Activated T-helper 1 cell treated with anti-CD3 and anti-CD28 coated beads, Interleukin-2, amount 50 U/mL, for 16 hours (primary cell): Measurements from ENCODE around the gene PNMT.
"Not testable (repeated sequence)": the region's sequence is repeated elsewhere in the genome, so short reads cannot be mapped to it uniquely, and the experiment has no call there.

Source experiments
- DNase-seq, 2 donors: peaks; one replicate each; pipeline ENCODE4 v3.0.0-alpha.2; 2020; ENCODE audit warnings: low read depth in 1 of 2, low spot score in 1 of 2

Gene PNMT

DNA sequence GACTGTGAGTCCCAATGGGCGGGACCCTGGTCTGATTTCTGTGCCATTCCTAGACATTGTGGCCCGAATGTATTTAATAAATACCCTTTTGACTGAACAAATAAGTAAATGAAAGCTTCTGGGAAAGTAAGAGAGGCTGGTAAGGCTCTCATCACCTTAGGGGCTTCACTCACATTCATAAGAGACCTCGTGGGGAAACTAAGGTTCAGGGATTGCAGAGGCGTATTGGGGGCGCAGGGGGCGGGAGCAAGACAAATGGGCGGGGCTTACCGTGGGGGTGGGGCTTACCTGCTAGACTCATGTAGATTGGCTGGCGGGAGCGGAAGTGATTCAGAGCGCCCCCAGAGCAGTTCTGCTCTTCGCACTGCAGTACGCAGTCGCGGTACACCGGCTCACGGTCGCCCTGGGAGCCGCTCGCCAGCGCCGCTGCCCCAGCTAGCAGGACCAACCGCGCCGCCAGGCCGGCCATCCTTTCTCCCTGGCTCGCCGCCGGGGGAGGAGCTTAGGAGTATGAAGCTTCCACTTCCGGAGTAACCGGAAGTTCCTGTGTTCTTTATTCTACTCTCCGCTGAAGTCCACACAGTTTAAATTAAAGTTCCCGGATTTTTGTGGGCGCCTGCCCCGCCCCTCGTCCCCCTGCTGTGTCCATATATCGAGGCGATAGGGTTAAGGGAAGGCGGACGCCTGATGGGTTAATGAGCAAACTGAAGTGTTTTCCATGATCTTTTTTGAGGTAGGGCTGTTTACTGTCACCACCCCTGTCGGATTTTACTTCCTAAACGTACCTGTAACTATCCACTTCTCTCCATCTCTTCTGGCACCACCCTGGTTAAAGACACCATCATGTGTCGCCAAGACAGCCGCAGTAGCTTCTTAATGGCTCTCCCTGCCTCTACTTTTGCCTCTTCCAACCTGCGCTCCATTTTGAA, 19.6 kb downstream of the PNMT start, which contains the start of gene PGAP3:
Gene PGAP3, minus strand, starts transcription at position 512 of the 929 bp plus-strand sequence. Its CDS starts 43 bp downstream, at position 469.
- peak; percentile 57 to 67 for DNase-seq

- no peak for DNase-seq
Observed at GRCh38 chr17:39688475-39688835, 20.2 kb downstream of the PNMT start.

DNA sequence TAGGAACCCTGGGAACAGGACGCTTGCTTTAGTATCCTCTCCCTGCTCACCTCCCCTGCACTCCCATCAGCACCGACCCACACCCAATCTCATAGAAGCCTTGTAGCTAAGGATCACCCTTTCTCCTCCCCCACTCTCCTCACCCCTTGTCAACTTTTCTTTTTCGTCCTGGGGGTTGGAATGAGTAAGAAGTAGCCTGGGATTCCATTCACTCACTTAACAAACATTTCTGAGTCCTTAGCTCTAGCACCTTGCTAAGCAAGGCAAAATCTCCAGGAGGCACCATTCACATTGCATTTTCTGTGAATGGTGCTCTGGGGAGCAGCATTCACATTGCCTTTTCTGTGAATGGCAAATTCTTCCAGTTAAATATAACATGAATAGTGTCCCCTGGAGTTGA, 20.7 kb downstream of the PNMT start:
- DNase-seq = no peak

DNA sequence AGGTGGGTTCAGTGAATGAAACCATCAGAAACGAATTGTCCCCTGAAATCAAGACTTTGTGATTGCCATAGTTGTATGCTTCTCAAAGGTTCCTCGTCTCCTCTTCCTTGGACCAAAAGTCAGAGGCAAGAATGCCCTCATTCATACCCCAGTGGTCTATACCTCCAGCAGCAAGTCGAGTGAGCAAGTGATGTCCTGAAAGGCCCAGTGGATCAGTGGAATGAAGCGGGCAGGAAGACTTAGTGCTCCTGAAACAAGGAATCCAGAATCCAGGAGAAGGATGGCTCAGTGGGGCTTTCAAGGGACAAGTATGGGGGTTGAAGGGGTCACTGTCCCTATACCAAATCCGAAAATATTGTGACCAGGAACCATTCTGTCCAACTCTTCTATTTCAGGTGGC, 26.3 kb downstream of the PNMT start:
- DNase-seq = no peak

DNA sequence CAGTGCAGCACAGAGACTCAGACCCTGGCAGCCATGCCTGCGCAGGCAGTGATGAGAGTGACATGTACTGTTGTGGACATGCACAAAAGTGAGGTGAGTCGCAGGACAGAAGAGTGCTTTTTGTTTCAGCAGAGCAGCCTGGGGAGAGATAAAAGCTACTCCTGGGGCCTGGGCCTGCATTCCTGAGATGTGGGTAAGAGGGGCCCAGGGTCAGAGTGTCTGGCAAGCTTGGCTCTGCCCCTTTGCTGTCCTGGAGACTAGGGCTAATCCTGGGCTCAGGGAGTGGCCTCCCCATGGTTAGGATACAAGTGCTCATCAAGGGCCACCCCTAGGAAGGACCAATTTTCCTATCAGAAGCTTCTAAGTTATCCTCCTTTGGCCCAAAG, 26.8 kb downstream of the PNMT start:
- DNase-seq = no peak

DNA sequence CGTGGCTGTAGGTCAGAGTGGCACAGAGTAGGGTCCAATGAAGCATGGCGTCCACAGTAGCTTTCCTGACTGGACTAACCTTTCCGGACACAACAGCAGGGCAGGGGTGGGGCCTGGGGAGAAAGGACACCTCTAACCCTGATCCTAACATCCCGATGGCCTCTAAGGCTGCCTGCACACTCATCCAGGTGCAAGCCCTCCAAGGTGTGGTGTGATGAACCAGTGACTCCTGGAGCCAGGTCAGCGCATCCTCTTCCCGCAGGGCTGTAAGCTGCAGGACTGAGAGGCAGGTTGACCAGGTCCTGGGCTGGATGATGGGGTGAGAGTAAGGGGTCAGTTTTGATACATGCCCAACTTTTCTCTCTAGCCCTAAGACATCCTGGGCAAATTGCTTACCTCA, 28.5 kb downstream of the PNMT start:
- DNase-seq = no peak

- no peak for DNase-seq
Observed at GRCh38 chr17:39697961-39698360, 29.7 kb downstream of the PNMT start.

DNA sequence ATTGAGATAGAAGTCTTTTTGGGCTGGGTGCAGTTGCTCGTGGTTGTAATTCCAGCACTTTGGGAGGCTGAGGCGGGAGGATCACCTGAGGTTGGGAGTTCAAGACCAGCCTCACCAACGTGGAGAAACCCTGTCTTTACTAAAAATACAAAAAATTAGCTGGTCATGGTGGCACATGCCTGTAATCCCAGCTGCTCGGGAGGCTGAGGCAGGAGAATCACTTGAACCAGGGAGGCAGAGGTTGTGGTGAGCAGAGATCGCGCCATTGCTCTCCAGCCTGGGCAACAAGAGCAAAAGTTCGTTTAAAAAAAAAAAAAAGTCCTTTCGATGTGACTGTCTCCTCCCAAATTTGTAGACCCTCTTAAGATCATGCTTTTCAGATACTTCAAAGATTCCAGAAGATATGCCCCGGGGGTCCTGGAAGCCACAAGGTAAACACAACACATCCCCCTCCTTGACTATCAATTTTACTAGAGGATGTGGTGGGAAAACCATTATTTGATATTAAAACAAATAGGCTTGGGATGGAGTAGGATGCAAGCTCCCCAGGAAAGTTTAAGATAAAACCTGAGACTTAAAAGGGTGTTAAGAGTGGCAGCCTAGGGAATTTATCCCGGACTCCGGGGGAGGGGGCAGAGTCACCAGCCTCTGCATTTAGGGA, 31.0 kb downstream of the PNMT start:
- not testable (repeated sequence) for DNase-seq

DNA sequence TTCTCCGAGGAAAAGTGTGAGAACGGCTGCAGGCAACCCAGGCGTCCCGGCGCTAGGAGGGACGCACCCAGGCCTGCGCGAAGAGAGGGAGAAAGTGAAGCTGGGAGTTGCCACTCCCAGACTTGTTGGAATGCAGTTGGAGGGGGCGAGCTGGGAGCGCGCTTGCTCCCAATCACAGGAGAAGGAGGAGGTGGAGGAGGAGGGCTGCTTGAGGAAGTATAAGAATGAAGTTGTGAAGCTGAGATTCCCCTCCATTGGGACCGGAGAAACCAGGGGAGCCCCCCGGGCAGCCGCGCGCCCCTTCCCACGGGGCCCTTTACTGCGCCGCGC, 31.5 kb downstream of the PNMT start, which contains the start of gene ERBB2:
Gene ERBB2, plus strand, starts transcription at position 247 of the 330 bp plus-strand sequence. CDS start 175 bp downstream, outside the sequence.
- no peak for DNase-seq

GRCh38 chr17:39700148-39700987, 32.1 kb downstream of the PNMT start:
- DNase-seq = no peak

GRCh38 chr17:39701012-39701783, 32.9 kb downstream of the PNMT start:
- DNase-seq = no peak

DNA sequence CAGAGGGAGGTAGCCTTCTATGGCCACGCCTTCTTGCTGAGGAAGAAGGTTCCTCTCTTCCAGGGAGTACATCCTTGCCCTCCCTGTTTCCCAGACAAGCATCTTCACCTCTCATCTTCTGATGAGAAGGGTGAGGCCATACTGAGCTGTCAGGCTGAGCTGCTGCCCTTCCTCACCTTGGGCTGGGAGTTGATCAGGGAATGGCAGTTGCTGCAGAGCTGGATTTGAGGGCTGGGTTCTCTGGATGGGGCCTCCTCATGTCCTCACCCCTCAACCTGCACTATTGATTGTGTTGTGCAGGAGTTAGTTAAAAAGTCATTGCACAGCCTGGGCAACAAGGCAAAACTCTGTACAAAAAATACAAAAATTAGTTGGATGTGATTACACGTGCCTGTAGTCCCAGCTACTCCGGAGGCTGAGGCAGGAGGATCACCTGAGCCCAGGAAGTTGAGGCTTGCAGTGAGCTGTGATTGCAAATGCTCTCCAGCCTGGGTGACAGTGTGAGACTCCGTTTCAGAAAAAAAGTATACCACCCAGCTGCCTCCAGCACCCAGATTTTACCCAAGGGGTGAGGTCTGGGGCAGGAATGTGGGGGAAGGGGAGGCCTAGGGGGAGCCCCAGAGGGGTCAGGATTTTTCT, 33.6 kb downstream of the PNMT start:
- DNase-seq = no peak

DNA sequence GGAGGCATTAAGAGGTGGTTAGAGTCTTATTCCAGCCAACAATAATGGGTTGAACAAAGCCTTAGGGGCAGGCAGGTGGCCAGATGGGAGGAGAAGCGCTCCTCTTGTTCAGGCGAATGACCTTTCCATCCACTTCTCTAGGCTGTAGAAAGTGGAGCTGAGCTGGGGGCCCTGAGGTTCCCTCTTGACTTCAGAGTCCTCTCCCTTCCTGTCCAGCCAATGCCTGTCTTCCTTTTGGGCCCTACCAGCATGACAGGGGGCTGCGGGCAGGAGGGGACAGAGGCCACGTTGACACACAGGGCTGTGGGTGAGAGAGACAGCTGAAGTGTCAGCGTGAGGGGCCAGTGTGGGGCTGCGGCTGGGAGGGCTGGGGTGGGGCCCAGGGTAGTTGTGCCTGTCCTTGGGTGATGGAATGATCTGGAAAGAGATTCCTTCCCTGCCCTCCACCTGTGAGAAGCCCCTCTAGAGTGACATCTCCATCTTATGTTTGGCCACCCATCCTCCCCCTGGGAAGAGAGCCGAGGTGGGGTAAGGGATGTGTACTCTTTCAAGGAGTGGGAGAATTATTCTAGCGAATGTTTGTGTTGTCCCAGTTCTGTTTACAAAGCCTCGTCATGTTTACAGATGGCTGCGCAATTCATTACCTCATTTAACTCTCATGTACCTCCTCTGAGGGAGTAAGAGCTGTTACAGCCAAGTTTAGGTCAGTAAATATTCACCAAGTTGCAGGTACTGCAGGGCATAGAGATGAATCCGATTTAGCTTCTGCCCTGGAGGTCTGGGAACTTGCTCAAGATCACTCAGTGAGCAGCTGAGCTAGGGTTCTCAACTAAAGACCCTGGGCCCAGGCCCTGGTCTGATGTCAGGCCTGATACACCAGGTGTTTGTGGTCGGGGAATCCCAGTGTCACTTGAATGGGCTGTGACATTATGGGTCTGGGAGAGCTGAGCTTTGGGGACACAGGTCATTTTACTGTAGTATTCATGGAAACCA, 34.9 kb downstream of the PNMT start:
- DNase-seq = no peak

DNA sequence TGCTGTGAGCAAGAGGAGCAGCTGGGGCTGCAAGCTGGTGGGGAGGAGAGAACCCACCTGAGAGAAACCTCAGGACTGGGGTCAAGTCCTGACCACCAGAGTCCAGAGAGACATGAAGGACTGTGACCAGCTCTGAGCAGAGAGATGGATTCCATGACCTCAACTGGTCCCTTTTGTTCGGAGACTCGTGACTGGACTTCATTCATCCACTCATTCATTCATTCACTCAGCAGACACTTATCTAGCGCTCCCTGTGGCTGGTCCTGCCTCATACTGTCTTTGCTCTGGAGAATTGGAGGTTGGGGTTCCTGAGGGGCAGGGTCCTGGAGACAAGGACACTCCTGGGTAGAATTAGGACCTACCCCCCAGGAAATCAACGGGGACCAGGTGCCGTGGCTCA, 35.7 kb downstream of the PNMT start:
- DNase-seq = no peak

GRCh38 chr17:39704821-39705551, 36.7 kb downstream of the PNMT start:
- no peak for DNase-seq

DNA sequence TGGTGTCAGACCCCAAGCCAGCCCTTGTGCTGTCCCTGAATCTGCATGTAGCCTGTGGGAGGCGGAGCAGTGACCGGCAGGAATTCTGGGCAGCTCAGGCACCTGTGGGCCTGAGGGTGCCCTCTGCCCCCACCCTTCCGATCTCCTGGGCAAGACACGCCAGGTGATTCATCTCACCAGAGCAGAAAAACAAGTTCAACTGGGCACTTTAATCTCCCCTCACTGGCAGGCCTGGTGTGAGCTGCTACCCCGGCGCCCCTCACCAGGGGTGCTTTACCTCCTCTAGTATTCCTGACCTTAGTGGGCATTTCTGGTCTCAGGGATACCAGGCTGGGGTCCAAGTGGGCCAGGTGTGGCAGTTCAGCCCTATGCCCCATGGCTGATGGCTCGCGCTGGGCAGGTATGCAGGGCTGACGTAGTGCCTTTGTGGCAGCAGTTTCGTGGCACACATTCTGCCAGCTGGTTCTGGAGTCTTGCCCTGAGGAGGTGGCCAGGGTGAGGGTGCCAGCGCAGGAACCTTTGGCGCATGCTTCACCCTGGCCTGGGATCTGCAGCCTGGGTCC, 37.6 kb downstream of the PNMT start:
- DNase-seq = no peak

DNA sequence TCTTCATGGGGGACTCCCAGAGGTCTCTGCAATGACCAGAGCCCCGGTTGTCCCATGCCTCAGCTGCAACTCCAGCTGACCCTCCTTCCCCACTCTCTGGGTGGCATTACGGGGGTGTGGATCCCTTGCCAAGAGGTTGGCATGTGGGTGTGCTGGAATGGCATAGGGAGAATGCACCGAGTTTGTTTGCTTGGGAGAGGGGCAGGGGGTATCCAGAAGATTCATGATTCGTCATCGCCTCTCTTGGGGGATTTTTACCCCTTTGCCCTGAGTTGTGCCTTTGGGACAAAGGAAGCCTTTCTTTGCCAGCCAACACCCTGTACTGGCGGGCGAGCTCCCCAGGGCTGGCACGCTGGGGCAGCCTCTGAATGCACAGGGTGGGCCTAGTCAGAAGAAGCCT, 38.1 kb downstream of the PNMT start:
- DNase-seq = no peak

GRCh38 chr17:39706921-39707337, 38.7 kb downstream of the PNMT start:
- no peak for DNase-seq
